Measurements from ENCODE around the gene RNH1.

Gene RNH1

DNA sequence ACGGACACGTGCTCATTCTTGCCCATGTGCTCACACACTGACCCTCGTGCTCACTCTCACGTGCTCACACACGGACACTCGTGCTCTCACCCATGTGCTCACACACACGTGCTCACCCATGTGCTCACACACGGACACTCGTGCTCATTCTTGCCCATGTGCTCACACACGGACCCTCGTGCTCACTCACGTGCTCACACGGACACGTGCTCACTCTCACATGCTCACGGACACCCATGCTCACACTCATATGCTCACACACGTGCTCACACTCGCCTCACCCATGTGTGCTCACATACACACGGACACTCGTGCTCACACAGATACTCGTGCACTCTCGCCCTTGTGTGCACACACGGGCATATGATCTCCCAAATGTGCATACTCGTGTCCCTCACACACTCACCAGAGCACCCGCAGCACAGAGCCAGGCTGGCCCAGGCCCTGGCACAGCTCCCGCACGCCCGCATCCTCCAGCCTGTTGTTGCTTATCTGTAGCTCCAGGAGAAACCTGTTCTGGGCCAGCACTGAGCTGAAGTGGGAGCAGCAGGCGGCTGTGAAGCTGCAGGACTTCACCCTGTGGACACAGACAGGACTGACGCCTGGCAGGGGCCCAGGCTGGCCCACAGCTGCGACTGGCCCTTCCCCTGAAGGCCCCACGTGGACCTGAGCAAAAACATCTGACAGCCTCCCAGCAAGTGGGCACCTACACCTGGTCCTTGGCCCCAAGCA lies 9.3 kb downstream of the RNH1 start:
- DNase-seq: peak; percentile 36

DNA sequence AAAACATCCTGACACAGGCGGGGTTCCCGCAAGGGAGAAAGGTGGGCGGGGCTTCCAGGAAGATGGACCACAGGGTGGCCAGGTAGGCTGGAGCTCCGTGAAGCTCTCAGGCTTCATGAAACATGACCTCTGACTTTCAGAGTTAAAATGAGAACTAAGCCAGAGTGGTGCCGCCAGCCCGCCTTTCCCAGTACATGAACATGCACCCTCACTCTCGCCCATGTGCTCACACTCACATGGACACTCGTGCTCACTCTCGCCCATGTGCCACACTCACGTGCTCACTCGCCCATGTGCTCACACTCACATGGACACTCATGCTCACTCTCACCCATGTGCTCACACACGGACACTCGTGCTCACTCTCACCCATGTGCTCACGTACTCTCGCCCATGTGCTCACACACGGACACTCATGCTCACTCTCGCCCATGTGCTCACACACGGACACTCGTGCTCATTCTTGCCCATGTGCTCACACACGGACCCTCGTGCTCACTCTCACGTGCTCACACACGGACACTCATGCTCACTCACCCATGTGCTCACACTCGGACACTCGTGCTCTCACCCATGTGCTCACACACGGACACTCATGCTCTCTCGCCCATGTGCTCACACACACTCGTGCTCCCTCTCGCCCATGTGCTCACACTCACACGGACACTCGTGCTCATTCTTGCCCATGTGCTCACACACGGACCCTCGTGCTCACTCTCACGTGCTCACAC lies 10.0 kb downstream of the RNH1 start:
- DNase-seq: peak; percentile 14

DNA sequence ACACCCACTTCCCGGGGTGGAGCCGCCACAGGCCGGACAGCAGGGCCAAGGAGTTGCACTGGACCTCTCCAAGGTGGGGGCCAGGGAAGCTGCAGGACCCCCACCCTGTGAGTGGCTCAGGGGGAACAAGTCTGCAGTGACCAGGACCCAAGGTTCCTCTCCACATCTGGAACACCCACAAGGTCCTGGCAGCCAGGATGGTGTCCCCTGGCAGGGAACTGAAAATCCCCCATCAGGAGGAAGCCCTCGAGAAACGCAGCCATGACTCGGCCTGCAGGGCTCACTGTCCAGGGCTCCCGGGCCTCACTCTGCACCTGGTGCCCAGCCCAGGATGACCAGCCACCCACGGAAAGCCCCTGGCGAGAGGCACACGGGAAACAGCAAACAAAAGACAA lies 11.5 kb downstream of the RNH1 start:
- no peak for DNase-seq

DNA sequence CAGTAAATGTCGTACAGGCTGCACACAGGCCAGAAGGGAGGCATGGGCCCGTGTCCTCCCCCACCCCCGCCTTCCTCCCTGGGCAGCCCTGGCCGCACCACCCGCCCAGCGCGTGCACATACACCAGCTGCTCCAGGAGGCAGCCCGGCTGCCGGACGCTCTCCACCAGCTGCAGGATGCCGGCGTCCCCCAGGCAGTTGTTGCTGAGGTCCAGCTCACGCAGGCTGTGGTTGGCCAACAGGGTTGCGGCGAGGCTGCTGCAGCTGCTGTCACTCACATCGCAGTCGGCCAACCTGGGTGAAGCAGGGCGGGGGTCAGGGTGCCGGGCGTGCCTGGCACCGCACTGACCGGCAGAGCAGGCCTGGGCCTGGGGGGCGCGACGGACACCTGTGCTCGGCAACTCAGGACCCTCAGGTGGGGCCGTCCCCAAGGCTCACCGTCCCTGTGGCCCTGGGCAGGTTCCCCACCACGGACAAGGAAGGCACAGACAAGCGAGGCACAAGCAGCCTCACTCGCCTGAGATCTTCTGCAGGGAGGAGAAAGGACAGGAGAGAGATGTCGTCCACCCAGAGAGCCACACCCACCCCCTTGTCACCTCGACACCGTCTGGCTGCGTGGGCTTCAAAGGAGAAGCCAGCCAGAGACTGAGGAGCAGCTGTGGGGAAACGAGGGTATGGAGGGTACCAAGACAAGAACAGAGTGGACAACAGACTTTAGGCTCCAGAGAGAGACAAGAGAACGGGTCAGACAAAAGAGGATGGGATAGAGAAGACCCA lies 12.1 kb downstream of the RNH1 start:
- no peak for DNase-seq

DNA sequence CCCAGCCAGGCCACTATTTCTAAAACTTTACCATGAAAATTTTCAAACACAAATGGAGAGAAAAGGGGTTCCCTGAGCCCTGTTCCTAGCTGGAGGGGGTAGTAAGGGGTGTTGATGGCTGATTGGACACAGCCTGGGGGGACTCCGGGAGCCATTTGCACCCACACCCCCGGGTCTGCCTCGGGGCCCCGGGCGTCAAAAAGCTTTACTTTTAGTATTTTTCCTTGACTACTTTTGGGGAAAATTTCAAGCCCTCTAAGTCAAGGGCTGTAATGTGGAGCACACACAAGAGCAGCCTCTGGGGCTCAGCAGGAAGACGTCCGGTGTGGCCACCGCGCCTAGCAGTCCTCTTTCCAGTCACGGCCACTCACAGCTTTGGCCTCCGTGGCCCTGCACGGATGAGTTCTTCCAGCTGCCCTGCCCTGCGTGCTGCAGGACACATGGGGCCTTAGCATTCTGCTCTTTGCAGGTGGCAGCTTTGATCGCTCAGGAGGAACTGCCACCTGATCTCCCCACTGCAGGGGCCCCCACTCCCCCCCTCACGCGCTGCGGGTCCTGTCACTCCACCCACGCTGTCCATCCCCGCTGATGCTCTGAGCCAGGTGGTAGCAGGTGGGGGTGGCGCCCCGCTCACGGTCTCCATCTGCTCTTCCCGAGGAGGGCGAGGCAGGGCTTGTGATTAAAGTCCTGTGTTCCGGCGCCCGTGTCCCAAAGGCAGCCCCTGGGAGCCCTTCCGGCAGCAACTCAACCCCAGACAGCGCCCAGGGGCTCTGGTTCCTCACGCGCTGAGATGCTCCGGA lies 14.4 kb downstream of the RNH1 start:
- no peak for DNase-seq

DNA sequence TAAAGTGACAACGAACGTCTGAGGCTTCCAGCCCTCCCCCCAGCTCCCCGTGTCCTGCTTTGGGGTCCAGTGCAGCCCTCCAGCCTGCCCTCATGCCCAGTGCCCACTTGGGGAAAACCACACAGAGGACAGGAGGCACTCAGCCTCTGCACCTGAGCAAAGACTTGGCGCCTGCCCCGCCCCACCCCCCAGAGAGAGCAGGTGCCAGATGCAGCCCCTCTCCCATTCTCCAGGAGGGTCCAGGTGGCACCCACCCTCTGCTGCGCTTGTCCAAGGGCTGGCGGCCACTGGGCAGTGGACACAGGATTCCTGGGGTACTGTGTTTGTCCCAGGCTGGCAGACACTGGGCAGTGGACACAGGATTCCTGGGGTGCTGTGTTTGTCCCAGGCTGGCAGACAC lies 15.7 kb downstream of the RNH1 start:
- no peak for DNase-seq

DNA sequence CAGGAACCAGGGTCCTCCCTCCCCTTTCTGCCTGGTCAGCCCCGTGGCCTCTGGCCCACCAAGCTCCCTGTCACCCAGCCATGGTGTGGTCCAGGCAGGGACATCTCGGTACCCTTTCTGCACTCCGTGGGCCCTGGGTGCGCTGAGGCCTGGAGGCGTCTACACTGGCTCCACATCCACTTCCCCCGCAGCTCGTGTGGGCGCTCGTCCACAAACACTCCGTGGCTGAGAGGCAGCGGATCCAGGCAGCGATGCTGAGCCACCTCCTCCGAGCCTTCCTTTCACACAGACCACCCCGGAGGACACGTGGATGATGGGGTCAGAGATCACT lies 16.1 kb downstream of the RNH1 start:
- no peak for DNase-seq

DNA sequence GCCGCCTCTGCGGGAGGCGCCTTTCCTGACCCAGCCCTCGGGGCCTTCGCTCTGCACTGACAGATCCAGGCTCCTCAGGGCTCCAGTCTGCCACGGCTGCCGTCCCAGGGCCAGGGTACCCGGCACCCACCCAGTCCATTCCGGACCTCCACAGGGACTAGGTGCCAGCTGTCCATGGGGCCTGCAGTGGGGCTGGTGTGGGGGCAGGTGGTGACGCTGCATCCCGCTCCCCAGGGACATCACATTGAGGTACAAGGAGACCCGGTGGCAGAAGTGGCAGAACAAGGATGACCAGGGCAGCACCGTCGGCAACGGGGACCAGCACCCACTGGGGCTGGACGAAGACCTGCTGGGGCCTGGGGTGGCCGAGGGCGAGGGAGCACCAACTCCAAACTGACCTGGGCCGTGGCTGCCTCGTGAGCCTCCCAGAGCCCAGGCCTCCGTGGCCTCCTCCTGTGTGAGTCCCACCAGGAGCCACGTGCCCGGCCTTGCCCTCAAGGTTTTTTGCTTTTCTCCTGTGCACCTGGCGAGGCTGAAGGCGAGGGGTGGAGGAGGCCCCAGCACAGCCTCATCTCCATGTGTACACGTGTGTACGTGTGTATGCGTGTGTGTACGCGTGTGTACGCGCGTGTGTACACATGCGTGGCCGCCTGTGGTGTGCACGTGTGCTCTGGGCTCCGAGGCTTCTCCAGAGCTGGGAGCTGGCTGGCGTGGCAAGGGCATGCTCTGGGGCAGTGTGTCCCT lies 16.7 kb downstream of the RNH1 start:
- DNase-seq: no peak

DNA sequence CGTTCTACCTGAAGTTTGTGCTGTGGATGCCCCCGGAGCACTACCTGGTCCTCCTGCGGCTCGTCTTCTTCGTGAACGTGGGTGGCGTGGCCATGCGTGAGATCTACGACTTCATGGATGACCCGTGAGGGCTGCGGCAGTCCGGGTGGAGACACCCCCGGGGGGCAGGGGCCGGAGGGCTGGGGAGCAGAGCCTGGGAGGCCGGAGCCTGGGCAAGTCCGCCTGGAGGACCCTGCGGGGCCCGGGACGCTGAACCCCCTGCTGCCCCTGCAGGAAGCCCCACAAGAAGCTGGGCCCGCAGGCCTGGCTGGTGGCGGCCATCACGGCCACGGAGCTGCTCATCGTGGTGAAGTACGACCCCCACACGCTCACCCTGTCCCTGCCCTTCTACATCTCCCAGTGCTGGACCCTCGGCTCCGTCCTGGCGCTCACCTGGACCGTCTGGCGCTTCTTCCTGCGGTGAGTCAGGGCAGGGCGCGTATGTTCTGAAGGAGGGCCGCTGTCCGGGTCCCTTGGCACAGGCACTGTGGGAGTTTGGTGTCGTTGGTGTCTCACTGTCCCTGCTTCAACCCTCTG lies 17.3 kb downstream of the RNH1 start:
- DNase-seq: no peak

DNA sequence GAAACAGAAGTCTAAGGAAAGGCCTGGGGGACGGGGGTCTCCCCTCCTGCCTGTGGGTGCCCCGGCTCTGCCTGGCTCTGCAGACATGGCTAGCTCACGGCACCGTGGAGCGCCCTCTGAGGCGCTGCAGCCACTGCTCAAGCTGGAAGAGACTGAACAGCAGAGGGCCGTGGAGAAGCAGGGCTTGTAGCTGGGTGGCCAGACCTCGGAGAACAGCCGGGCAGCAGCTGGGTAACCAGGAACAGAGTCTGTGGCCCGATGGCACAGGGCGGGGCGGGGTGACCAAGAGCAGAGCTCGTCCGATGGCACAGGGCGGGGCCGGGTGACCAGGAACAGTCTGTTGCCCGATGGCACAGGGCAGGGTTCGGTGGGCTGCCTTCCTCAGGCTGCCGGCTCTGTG lies 18.1 kb downstream of the RNH1 start:
- no peak for DNase-seq

DNA sequence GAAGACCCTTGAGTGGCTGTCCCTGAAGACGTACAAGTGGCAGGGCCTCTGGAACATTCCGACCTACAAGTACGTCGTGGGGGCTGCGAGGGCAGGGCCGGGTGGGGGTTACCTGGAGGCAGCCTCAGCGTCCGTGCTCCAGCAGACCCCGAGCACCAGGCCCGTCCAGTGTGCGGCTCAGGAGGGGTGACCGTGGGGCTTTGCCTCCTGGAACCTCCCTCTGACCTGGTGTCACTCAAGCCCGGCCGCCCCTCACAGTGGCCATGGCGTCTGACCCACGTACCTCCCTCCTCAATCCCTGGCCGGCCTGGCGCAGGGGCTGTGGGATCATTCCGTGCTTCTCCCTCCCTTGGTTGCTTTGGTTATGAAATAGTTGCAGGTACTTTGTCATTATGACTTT lies 18.5 kb downstream of the RNH1 start:
- no peak for DNase-seq

DNA sequence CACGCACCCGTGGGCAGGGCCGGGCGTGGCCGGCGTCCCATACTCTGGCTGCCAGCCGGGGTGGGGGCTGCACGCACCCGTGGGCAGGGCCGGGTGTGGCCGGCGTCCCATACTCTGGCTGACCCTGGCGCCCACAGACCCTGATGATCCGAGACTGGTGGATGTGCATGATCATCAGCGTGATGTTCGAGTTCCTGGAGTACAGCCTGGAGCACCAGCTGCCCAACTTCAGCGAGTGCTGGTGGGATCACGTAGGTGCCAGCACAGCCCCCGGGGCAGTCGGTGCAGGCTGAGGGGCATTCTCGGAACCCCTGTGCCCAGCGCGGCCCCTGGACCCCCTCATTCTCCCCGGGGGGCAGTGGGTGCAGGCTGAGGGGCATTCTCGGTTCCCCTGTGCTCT lies 19.0 kb downstream of the RNH1 start:
- DNase-seq: no peak

DNA sequence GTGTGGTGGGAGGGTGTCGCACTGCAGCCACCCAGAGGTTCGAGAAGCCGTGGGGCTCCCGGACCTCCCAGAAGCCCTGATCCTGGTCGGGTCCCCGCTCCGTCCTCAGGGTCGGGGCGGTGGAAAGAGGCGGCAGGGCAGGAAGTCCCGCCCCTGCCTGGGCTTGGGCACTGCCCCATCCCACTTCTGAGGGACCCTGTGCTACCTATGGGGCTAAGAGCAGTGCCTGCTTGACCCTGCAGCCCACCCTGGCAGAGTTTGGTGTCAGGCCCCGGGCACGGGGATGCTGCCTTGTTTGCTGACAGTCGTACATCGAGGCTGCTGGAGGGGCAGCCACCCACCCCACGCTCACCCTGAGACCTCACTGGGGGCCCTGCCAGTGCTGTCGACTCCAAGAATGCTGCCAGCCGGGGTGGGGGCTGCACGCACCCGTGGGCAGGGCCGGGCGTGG lies 19.4 kb downstream of the RNH1 start:
- no peak for DNase-seq

DNA sequence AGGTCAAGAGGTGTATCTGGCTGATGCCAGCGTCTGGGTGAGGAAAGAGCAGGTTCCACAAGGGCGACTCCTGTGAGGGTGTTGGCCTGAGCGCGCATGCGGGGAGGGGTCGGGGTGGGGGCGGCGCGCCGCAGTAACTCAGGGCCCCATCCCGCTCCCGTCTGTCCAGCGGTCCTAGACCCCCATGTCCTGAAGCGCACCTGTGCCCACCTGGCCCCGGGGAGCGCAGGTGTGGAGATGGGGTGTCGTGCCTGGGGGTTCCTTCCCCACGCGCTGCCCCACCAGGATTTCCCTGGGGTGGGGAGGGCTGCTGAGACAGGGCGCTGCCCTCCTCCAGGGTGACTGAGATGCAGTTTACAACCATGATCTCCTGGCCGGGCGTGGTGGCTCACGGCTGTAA lies 20.9 kb downstream of the RNH1 start:
- DNase-seq: no peak

DNA sequence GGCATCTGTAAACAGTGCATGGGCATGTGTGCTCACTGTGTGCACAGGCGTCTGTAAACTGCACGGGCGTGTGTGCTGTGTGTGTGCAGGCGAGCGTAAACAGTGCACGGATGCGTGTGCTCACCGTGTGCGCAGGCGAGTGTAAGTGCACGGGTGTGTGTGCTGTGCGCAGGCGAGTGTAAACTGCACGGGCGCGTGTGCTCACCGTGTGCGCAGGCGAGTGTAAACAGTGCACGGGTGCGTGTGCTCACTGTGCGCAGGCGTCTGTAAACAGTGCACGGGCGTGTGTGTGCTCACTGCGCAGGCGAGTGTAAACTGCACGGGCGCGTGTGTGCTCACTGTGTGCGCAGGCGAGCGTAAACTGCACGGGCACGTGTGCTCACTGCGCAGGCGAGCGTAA lies 22.4 kb downstream of the RNH1 start:
- no peak for DNase-seq

DNA sequence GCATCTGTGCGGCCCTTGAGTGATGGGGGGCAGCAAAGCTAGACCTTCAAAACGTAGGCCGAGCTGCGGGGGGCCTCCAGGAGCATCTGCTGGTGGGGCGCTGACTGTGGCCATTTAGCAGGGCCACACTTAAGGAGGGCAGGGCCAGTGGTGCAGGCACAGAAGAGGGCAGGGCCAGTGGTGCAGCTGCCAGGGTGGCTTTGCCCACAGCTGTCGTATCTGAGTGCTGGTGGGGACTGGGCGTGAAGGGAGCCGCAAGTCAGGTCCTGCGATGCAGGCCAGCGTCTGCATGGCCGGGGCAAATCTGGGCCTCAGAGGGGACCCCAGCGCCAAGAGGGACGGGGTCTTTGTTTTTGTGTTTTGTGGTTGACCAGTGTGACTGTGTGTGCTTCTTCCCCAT lies 27.7 kb downstream of the RNH1 start:
- DNase-seq: no peak

DNA sequence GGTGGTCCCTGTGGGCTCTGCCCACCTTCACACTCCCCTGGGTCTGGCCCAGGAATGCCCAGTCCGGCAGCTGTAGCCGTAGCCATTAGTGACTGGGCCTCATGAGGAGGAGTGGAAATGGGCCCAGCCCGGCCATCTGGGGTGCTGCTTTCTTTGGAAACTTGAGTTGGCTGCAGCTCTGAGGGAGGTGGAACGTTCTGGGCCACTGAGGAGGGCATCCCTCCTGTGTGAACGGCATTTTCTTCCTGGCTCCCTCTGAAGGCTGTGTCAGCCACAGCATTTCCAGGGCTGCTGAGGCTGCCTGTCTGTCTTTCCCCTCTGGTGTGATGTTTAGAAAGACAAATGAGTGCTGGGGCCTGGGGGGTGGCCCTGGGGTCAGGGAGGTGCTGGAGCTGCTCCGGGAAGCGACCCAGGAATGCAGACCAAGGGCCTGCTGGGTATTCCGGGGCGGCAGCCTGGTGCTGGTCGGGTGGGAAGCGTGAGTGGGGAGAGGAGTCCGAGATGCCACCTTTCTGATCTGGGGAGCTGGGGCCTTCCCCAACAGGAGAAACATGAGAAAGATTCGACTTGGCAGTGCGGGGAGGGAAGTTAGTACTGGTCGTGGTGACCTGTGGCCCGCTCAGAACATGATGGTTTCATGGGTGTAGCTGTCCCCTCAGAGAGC lies 29.9 kb downstream of the RNH1 start:
- no peak for DNase-seq

DNA sequence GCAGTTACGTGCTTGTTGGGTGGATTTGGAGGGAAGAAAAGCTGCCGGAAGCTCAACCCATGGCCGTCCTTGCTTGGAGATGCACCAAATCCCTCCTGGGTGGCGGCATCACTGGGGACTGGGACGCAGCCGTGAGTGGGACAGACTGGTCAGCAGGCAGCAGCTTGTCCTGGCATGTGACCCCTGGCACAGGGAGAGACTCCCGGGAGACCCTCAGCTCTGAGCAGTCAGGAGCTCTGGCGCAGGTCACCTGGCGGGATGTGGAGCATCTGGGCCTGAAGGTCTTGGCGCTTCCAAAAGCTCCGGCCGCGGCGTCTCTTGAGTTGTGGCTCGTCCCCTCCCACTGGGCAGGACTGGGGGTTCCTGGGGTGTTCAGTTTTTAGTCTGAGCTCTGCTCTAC lies 30.6 kb downstream of the RNH1 start:
- no peak for DNase-seq

DNA sequence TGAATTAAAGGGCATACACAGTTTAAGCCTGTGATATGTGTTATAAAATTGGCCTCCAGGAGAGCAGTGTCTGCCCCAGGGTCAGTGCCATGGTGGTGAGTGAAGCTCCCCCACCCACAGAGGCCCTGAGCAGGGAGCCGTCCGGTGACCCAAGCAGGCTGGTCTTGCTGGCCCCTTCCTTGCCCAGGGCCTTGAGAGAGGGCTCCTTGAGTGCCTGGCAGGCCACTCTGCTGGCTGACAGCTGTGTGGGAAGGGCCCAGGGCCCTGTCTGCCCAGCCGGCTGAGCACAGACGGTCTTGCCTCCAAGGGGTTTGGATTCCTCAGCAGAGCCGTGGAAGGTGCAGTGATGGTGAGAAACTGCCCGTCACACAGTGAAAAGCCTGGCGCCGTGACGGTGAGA lies 31.1 kb downstream of the RNH1 start:
- DNase-seq: no peak

DNA sequence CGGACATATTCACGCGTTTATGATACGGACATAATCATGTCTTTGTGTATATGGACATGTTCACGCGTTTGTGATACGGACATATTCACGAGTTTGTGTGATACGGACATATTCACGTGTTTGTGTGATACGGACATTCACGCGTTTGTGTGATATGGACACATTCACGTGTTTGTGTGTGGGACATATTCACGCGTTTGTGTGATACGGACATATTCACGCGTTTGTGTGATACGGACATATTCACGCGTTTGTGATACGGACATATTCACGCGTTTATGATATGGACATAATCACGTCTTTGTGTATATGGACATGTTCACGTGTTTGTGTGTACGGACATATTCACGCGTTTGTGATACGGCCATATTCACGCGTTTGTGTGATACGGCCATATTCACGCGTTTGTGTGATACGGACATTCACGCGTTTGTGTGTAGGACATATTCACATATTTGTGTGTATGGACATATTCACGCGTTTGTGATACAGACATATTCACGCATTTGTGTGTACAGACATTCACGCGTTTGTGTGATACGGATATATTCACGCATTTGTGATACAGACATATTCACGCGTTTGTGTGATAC lies 32.0 kb downstream of the RNH1 start:
- no peak for DNase-seq
